ENCODE data around the gene SLAMF9.

The SLAMF9 gene

GRCh38 chr1:159972443-159973205, 18.6 kb upstream of the SLAMF9 start:
- DNase-seq (ENCODE audit: low spot score) (no peak), ATAC-seq (ENCODE audit: low read depth) (no peak)
- no peak for TF ChIP-seq CTCF (IDR thresholded peaks at IDR 0.05; ENCODE audit: poor library complexity, severe bottlenecking)
- Histone ChIP-seq H3K27ac (ENCODE audit: poor library complexity, severe bottlenecking) (no peak overlapping the region), H3K9me3 (ENCODE audit: severe bottlenecking) (no peaks in the 10 kb centered on the region), H3K27me3 (ENCODE audit: insufficient read depth, poor library complexity, severe bottlenecking) (no peaks in the 10 kb centered on the region), H3K4me1 (ENCODE audit: insufficient read depth, poor library complexity, severe bottlenecking) (no peaks in the 10 kb centered on the region), H3K36me3 (ENCODE audit: low read depth) (no peaks in the 10 kb centered on the region), H3K4me3 (ENCODE audit: severe bottlenecking) (no peak overlapping the region)

GRCh38 chr1:159970932-159971342, 16.9 kb upstream of the SLAMF9 start:
- H3K4me3 ChIP-seq (ENCODE audit: severe bottlenecking): no peak overlapping the region
- DNase-seq (ENCODE audit: low spot score) (no peak), ATAC-seq (ENCODE audit: low read depth) (no peak)
- H3K9me3 ChIP-seq (ENCODE audit: severe bottlenecking): no peaks in the 10 kb centered on the region
- no peaks in the 10 kb centered on the region for H3K27me3 ChIP-seq (ENCODE audit: insufficient read depth, poor library complexity, severe bottlenecking)
- H3K36me3 ChIP-seq (ENCODE audit: low read depth): no peaks in the 10 kb centered on the region
- H3K4me1 ChIP-seq (ENCODE audit: insufficient read depth, poor library complexity, severe bottlenecking): no peaks in the 10 kb centered on the region
- TF ChIP-seq CTCF (IDR thresholded peaks at IDR 0.05; ENCODE audit: poor library complexity, severe bottlenecking): no peak
- no peak overlapping the region for H3K27ac ChIP-seq (ENCODE audit: poor library complexity, severe bottlenecking)

- no peak overlapping the region for H3K4me3 ChIP-seq (ENCODE audit: severe bottlenecking)
- H3K27me3 ChIP-seq (ENCODE audit: insufficient read depth, poor library complexity, severe bottlenecking): no peaks in the 10 kb centered on the region
- no peak overlapping the region for H3K27ac ChIP-seq (ENCODE audit: poor library complexity, severe bottlenecking)
- ATAC-seq (ENCODE audit: low read depth): no peak
- DNase-seq (ENCODE audit: low spot score): no peak
- no peak for TF ChIP-seq CTCF (IDR thresholded peaks at IDR 0.05; ENCODE audit: poor library complexity, severe bottlenecking)
- no peaks in the 10 kb centered on the region for H3K9me3 ChIP-seq (ENCODE audit: severe bottlenecking)
- H3K36me3 ChIP-seq (ENCODE audit: low read depth): no peaks in the 10 kb centered on the region
- no peaks in the 10 kb centered on the region for H3K4me1 ChIP-seq (ENCODE audit: insufficient read depth, poor library complexity, severe bottlenecking)
Measured at GRCh38 chr1:159968901-159969300, 14.9 kb upstream of the SLAMF9 start.

- no peak for TF ChIP-seq CTCF (IDR thresholded peaks at IDR 0.05; ENCODE audit: poor library complexity, severe bottlenecking)
- DNase-seq (ENCODE audit: low spot score) (no peak), ATAC-seq (ENCODE audit: low read depth) (no peak)
- Histone ChIP-seq H3K4me3 (ENCODE audit: severe bottlenecking) (no peak overlapping the region), H3K36me3 (ENCODE audit: low read depth) (no peaks in the 10 kb centered on the region), H3K27ac (ENCODE audit: poor library complexity, severe bottlenecking) (no peak overlapping the region), H3K4me1 (ENCODE audit: insufficient read depth, poor library complexity, severe bottlenecking) (peaks cover 9% of the 10 kb centered on the region), H3K9me3 (ENCODE audit: severe bottlenecking) (no peaks in the 10 kb centered on the region), H3K27me3 (ENCODE audit: insufficient read depth, poor library complexity, severe bottlenecking) (no peaks in the 10 kb centered on the region)
Measured at GRCh38 chr1:159965263-159965662, 11.2 kb upstream of the SLAMF9 start.

- Histone ChIP-seq H3K27ac (ENCODE audit: poor library complexity, severe bottlenecking) (no peak overlapping the region), H3K4me3 (ENCODE audit: severe bottlenecking) (no peak overlapping the region), H3K9me3 (ENCODE audit: severe bottlenecking) (no peaks in the 10 kb centered on the region), H3K27me3 (ENCODE audit: insufficient read depth, poor library complexity, severe bottlenecking) (no peaks in the 10 kb centered on the region), H3K36me3 (ENCODE audit: low read depth) (no peaks in the 10 kb centered on the region), H3K4me1 (ENCODE audit: insufficient read depth, poor library complexity, severe bottlenecking) (peaks cover 9% of the 10 kb centered on the region)
- ATAC-seq (ENCODE audit: low read depth) (no peak), DNase-seq (ENCODE audit: low spot score) (no peak)
- TF ChIP-seq CTCF (IDR thresholded peaks at IDR 0.05; ENCODE audit: poor library complexity, severe bottlenecking): no peak
Measured at GRCh38 chr1:159964144-159964543, 10.1 kb upstream of the SLAMF9 start.
